ENCODE data around the gene TNXB.
"Not testable (repeated sequence)": the region's sequence is repeated elsewhere in the genome, so short reads cannot be mapped to it uniquely, and the experiment has no call there.

The TNXB gene

DNA sequence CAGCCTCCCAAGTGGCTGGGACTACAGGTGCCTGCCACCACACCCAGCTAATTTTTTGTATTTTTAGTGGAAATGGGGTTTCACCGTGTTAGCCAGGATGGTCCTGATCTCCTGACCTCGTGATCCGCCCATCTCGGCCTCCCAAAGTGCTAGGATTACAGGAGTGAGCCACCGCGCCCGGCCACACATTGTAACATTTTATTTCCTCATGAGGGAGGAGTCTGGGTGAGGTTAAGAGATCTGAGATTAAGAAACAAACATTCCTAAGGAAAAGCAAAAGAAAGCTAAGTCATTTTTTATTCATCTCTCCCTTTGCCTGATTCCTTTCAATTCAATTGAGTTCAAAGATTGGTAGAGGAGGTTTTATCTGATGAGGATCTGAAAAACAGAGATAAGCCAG, 35.1 kb upstream of the TNXB start:
- DNase-seq (ENCODE audit: low spot score): not testable (repeated sequence)

DNA sequence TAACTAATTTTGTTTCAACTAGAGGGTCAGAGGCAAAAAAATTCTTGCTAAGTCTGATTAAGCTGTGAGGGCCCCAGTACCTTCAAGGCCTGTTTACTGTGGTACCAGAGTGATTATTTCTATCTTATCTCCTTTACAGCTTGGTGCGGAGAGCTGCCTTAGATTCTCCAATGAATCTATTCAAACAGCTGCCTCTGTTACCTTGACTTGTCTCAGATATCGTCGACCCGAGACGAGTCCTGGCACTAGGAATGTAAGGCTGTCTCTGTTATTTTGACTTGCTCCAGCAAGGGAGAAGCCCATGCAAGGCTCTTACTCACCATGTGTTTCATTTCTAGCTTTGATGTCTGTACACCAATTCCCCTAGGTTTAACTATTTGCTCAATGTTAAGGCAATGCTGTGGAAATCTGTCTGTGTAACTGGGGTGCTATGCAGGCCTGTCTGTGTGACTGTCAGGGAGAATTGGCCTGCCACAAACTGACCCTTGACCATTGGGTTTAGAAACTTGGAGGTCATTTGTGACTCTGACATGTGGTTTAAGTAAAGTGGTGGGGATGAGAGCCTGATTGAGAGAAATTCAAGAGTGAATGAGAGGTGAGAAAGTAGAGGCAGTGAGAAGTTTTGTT, 31.4 kb upstream of the TNXB start:
- no peak for DNase-seq (ENCODE audit: low spot score)

DNA sequence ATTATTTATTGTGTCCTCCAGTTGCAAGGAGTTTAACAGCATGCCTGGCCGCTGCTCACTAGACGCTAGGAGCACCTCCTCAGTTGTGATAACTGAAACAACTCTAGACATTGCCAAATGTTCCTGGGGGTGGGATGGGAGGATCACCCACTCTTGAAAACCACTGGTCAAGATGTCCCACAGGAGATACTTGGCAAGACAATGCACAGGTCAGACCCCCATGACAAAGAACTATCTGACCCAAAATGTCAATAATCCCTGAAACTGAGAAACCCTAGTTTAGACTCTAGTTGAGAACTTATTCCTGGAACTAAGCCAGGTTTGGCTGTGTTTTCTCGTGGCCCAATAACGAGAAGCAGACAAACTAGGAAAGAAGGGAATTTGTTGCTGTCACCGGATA, 30.5 kb upstream of the TNXB start:
- DNase-seq (ENCODE audit: low spot score): no peak

DNA sequence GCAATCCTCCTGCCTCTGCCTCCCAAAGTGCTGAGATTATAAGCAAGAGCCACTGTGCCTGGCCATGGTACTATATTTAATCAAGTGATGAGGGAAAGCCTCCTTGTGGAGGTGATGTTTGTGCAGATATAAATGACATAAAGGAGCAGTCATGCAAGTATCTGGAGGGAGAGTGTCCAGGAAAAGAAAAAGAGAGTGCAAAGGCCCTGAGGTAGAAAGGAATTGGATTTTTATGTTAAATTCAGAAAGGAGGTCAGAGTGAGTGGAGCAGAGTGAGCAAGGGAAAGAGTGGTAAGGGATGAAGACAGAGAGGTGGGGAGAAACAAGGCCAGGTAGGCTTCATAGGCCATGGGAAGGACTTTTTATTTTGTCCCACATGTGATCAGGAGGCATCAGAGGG, 28.3 kb upstream of the TNXB start:
- no peak for DNase-seq (ENCODE audit: low spot score)

DNA sequence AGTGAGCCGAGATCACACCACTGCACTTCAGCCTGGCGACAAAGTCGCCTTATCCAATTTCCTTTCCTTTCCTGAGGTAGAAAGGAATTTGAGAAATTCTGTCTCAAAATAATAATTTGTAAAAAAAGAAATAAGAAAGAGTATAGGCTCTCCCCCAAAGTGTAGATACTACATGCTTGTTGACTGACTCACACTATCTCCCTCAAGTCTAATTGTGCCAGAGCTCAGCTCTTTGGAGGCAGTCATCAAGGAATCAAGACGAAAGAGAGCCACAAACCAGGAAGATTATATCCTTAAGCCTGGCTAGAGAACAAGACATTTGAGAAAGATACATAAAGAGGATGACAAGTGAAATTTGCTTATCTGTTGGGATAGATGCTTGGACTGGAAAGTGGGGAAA, 24.6 kb upstream of the TNXB start:
- no peak for DNase-seq (ENCODE audit: low spot score)

DNA sequence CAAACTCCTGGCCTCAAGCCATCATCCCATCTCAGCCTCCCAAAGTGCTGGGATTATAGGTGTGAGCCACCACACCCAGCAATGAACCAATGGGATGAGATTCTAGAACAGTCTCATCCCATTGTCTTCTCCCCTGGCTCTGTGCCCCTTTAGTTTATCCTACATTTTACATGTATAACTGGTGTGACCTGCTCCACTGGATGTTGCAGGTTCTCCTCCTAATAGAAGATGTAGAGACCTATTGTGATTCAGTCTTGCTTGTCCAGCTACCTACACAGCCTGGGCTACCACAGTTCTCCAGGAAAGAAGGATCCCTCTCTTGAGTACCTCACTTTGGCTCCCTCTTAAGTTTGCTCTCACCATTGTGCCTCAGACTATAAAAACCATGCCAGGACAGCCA, 23.0 kb upstream of the TNXB start:
- DNase-seq (ENCODE audit: low spot score): no peak

DNA sequence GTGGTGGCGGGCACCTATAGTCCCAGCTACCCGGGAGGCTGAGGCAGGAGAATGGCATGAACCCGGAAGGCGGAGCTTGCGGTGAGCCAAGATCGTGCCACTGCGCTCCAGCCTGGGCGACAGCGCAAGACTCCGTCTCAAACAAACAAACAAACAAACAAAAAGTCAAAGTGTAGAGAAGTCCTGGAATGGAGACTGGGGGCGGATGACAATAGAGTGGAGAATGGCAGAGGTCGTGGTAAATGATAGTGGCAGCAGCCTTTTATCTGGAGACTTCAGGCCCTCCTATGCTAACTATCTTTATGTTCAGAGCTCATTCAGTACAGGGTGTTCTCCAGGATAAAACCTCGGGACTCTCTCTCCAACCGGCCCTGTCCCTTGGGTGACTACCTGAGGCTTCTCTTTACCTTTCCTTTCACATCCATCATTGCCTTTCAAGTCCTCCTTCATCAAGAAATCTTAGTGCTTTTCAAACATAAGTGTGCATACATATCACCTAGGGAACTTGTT, 22.4 kb upstream of the TNXB start:
- DNase-seq (ENCODE audit: low spot score): no peak

DNA sequence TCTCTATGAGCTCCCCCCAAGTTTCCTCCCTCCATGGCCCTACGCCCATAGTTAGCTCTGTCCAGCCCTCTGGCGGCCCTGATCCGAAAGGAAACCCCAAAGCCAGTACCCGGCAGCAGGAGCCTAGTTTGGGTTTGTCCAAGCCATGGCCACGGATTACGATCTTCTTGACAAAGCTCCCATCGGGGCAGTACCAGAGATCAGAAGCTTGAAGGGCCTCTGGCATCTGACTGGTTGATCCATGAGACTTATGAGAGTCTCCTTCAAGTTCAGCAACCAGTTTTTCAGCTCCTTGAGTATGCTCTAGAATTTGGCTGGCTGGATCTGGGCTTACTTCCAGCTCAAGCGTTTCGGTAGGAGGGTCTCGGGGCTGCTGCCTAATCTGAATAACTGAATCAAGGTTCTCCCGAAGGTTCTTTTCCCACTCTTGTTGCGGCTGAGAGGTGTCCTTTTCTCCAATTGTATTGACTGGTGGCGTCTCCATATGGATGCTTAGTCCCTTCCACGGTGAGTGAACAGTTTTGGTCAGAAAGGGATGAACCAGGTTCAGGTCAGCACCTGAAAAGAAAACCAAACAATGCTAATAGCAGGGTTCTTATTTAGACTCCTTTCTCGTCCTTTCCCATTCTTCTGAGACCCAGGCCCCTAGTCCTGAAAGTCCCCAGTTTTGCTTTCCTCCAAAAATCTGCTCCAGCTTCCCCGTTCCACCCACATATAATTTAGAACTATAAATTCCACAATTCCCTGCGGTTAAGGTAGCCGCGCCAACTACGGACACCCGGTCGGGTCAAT, 20.4 kb upstream of the TNXB start:
- DNase-seq (ENCODE audit: low spot score): no peak

DNA sequence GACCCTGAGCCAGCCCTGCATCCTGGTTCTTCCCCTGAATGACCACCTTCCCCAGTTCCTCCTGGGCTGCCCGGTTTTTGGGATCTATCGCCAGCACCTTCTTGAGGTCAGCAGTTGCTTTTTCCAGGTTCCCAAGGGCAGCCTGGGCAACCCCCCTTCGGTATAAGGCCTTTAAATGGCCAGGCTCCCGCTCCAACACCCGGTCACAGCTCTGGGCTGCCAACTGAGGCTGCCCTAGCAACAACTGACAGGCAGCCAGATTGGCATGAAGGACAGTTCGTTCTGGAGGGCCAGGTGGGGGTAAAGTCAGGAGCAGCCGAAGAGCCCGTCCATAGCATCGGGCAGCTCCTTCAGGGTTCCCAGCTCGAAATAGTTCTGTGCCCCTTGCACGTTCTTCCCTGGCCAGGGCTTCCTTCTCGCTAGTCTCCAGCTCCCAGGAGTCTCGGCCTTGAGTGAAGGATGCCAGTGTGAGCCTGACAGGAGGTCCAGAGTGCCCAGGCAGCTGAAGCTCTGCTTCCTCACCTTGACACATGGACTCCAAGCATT, 19.7 kb upstream of the TNXB start:
- DNase-seq (ENCODE audit: low spot score): no peak

DNA sequence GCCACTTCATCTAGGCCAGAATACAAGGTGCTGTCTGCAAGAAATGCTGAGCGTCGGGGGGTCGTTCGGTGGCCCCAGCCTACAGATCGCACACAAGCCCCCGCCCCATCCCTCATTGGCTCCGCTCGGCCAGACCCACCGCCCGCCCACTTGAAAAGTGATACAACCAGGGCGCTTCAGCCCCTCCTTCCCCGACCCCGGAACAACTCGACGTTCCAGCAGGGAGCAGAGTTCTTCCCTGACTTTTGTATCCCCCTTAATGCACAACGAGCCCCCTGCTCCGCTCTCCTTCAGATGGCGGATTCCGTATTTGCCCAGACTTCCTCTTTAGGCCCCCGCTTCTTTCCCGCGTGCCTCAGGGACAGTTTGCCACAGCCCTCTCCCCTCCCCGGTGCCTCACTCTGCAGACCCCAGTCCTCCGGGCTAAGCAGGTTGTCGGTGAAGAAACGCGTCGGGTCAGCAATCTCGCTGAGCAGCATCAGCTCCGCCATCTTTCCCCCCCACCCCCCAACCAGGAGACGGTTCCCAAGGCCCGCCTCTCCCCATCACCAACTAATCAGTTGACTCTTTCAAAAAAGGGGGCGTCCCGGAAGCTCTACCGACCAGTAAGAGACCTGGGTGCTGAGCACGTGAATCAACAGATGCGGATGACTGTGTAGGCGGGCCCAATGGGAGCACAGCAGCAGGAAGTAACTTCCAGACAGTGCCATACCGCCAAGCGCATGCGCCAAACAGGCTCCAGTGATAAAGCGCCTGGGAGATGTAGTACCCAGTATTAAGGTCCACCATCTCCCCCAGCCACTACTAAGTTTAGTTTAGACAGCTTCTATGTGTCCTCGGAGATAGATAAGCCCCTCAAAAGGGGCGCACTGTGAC, 18.8 kb upstream of the TNXB start, which contains the start of gene ATF6B:
TSS of gene ATF6B (minus strand) at position 530 of the 876 bp plus-strand sequence. CDS start at position 491, 39 bp downstream.
- DNase-seq (ENCODE audit: low spot score): peak; percentile 100

DNA sequence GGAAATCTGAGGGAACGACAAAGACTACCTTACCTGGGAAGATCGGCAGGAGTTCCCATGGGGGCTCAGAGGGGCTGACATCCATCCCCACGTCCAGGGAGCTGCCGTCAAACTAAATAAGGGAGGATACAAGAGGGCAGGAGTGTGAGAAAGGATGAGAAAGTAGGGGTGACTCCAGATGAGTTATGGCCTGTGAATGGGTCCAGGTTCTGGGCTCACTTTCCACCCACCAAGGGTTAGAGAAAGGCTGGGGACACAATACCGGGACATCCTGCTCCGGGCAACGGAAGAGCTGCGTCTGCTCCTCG, 18.2 kb upstream of the TNXB start:
- DNase-seq (ENCODE audit: low spot score): no peak

DNA sequence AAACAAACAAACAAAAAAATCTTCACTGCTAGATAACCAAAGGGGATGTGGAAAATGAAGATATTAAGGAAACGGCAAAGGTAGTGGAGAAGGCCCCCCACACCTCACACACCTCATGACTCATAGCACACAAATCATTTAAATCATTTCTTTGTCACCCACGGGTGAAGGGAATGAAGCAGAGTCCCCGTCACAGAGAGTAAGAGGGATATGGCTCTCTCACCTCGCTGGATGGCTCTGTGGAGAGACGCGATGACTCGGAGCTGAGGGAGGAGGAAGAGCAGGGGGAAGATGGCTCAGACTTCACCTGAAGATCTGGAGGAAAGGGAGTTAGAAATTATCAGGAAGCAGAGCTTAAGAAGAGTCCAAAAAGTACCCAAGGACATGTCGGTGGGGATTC, 17.7 kb upstream of the TNXB start:
- peak; percentile 53 for DNase-seq (ENCODE audit: low spot score)

DNA sequence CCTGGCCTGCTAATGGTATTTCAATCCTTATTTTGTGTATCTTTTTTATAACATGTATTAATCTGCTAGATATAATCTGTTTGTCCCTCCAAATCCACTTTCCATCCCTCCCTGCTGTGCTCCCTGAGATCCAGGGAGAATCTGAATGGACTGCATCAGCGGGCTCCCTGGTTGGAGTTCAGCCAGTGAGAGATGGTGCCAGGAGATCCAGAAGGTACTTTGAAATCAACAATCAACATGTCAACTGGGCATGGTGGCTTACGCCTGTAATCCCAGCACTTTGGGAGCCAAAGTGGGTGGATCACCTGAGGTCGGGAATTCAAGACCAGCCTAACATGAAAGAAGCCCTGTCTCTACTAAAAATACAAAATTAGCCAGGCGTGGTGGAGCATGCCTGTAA, 14.5 kb upstream of the TNXB start:
- no peak for DNase-seq (ENCODE audit: low spot score)

DNA sequence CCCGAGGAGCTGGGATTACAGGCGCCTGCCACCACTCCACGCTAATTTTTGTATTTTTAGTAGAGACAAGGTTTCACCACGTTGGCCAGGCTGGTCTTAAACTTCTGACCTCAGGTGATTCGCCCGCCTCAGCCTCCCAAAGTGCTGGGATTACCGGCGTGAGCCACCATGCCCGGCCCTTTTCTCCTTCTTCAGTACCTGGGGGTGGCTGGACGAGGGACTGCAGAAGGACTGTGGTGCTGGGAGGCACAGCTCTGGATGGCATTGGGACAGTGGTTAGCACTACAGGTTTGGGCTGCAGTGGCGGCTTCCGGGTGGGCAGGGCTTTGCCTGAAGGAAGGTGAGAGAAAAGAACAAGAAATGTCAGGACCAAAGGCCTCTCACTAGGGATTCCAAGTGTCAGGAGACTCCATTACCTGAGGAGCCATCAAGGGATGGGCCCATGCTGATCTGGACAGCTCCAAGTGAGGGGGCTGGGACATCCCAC, 11.5 kb upstream of the TNXB start:
- no peak for DNase-seq (ENCODE audit: low spot score)

DNA sequence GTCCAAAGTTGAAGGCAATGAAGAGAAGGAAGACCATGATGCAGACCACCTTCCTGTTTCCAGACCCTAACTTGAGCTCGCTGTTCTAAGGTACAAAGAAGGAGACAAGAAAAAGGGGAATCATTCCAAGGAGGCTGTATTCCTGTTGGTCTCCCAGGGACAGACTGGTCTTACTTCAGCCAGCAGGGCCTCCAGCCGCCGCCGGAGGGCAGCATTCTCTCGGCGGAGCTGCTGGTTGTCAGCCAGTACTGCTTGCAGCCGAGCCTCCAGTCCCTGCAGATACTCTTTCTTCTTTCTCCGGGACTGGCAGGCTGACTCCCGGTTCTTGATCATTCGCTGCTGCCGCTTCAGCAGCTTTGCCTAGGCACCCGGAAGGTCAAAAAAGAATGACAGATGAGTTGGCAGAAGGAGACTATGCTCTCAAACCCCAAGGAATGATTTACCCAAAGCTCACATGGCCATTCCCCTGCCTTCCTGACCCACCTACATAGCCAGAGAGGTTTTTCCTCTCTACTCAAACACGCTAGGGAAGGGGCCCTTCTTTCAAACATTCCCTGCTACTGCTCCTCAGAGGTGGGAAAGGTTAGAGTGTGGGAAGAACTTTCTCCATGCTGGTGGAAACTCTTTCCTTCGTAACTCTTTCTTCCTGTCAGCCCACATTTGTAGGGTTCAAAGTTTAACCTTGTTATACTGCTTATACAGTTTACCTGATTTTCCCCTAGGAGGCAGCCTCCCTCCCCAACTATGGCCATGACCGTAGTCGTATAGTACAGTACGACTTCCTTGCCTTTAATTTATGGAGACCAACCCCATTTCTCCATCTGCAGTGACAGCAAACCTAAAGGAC, 9.9 kb upstream of the TNXB start:
- peak; percentile 82 for DNase-seq (ENCODE audit: low spot score)

DNA sequence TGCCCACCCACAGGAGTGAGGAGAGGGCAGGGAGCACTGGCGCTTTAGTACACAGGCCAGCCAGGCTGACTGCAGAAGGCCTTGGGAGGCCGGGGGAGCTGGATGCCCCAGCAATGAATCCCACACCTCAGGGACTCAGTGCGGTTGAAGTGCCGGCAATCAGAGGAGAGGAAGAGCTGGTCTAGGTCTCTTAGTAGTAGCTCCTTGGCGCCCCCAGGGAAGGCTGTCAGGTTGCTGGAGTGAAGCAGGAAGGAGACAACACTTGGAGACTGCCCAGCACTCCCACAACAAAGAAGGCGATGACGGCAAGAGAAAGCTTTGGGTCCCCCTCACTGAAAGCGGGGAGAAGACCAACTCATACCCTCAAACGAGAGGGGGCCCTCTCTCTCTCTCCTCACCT, 8.3 kb upstream of the TNXB start:
- no peak for DNase-seq (ENCODE audit: low spot score)

DNA sequence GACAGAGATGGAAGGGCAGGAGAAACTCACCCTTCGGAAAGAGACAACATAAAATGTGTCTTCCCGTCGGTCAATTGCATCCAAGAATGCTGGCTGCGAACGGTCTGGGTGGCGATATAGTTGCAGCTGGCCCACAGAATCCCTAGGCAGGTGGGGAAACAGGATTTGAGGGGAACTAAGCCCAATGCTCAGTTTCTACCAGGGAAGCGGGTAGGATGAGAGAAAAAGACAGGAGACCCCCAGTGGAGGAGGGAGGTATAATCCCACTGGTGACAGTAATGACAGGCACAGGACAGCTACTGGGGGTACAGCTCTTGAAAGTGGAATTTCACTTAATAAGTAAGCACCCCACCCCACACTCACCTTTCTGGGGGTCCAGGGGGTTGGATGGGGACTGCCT, 7.5 kb upstream of the TNXB start:
- no peak for DNase-seq (ENCODE audit: low spot score)

DNA sequence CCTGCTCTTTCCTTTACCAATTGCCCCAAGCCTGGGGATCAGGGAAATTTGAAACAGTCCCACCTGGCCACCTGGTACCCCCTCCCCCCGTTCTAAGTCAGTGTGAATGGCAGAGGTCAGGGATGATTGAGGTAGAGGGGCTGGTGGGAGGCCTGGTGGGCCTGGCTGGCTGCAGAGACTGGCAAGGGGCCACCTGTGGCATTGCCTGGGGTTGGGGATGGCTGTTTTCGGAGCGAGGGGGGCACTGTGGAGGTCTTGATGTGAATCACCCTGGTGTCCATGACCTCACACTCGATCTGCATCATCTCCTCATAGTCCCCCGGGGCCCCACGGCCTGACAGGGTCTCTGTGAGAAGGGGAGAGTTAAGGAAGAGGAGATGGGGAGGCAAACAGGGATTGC, 6.5 kb upstream of the TNXB start:
- no peak for DNase-seq (ENCODE audit: low spot score)

DNA sequence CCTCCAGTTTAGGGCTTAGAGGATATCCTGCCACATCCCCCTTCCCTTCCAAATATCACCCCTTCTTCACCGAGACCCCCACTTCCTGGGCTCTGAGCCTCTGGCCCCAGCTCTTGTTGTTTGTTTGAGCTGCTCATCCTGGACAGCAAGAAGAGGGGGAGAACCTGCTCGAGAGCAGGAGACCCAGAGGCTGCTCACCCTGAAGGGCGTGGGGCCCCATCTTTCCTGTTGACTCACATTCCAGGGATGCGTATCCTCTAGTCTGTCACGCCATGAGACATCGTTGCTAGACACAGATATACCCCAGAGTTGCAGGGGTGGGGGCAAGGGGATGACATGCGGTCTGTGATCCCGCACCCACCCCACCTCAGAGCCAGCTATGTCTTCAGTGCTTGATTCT, 5.7 kb upstream of the TNXB start:
- DNase-seq (ENCODE audit: low spot score): no peak

DNA sequence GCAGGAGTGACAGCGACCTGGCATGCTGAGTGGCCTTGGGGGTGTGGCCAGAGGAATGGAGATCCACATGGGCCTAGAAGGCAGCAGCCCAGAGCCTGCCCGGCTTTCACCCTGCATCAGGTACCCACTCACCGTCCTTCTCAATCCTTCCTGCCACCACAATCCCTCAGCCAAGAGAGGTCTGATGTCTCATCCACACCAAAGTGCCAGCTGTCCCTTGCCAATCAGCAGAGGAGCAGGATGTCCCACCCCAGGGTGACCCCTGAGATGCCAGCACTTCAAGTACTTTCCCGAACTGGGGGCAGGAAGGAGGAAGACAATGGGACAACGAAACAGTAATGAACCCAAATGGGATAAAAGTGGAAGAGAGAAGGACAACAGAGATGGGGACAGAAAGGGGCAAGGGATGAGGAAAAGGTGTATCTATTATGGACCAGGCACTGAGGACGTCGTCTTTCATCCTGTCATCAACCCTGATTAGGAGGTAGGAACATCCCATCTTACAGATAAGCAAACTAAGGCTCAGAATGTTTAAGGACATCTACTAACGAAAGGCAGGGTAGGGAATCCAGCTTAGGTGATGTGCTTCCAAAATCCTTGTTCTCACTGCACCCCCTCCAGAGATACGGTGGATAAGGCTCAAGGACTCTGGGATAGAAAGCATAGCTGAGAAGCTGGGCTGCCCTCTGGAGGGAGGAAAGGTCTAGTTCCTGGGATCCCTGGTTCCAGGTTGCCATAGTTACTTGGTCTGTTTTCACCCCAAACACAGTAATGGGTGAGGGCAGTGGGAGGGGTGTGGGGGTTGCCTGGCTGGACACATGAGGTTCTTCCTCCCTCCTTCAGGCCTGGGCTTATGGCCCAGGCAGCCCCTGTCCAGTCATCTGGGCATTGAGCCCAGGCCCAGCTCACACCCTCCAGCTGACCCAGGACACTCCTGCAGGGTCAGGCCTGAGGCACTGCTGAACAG, 4.5 kb upstream of the TNXB start:
- DNase-seq (ENCODE audit: low spot score): peak; percentile 56
